HepG2 (cell line): ENCODE results near the gene ANKRD27. TPM values are rescaled to one million over a fixed set of nuclear protein-coding genes. Genes with fewer than 3 reads are reported as not detected.

Experiments
- AHR ChIP-seq: IDR thresholded peaks from 2 replicates; pipeline ENCODE4 v1.6.1; 2018; ENCODE audit warnings: missing genetic modification reagents, missing compliant biosample characterization
- ARNT ChIP-seq: fragments of 450-650 bp; IDR thresholded peaks from 2 replicates; pipeline ENCODE4 v1.6.1; 2017
- CBFB ChIP-seq: sonication (generic); formaldehyde crosslinking; IDR thresholded peaks from 2 replicates; pipeline ENCODE4 v1.4.0; 2020; ENCODE audit warnings: missing genetic modification reagents
- CBX5 ChIP-seq: sonication (generic); formaldehyde crosslinking; IDR thresholded peaks from 2 replicates; pipeline ENCODE4 v1.4.0; 2020; ENCODE audit warnings: missing genetic modification reagents, borderline replicate concordance
- CERS6 ChIP-seq: sonication (generic); formaldehyde crosslinking; IDR thresholded peaks from 2 replicates; pipeline ENCODE4 v1.5.0; 2020; ENCODE audit warnings: missing genetic modification reagents
- FIP1L1 ChIP-seq: fragments of 200-400 bp; formaldehyde crosslinking; IDR thresholded peaks from 2 replicates; pipeline ENCODE4 v1.6.1; 2018; ENCODE audit warnings: low read depth, mild to moderate bottlenecking, low read length, moderate library complexity, borderline replicate concordance; ENCODE audit not compliant: insufficient read depth
- HNRNPK ChIP-seq: fragments of 200-400 bp; formaldehyde crosslinking; IDR thresholded peaks from 2 replicates; pipeline ENCODE4 v1.6.1; 2018; ENCODE audit warnings: low read length, low read depth, moderate library complexity, mild to moderate bottlenecking; ENCODE audit not compliant: poor library complexity, severe bottlenecking
- HOXA3 ChIP-seq: sonication (generic); formaldehyde crosslinking; IDR thresholded peaks from 2 replicates; pipeline ENCODE4 v1.5.0; 2020; ENCODE audit warnings: missing genetic modification reagents
- MIER2 ChIP-seq: IDR thresholded peaks from 2 replicates; pipeline ENCODE4 v1.6.1; 2016; ENCODE audit warnings: missing biosample characterization, missing genetic modification reagents
- MZF1 ChIP-seq: sonication (generic); formaldehyde crosslinking; IDR thresholded peaks from 2 replicates; pipeline ENCODE4 v1.8.1; 2023; ENCODE audit warnings: mild to moderate bottlenecking, missing genetic modification reagents, borderline replicate concordance
- NFKB2 ChIP-seq: sonication (generic); formaldehyde crosslinking; IDR thresholded peaks from 2 replicates; pipeline ENCODE4 v1.4.0; 2020; ENCODE audit warnings: missing genetic modification reagents, borderline replicate concordance
- NR1H2 ChIP-seq: sonication (generic); formaldehyde crosslinking; IDR thresholded peaks from 2 replicates; pipeline ENCODE4 v1.8.1; 2022; ENCODE audit warnings: low read depth, missing genetic modification reagents, borderline replicate concordance
- SIN3B ChIP-seq: fragments of 150-350 bp; IDR thresholded peaks from 2 replicates; pipeline ENCODE4 v1.6.1; 2014; ENCODE audit warnings: low read length
- SMAD1 ChIP-seq: sonication (generic); formaldehyde crosslinking; IDR thresholded peaks from 2 replicates; pipeline ENCODE4 v1.4.0; 2020; ENCODE audit warnings: missing genetic modification reagents, low read depth, mild to moderate bottlenecking, borderline replicate concordance
- ZC3H13 ChIP-seq: sonication (generic); formaldehyde crosslinking; IDR thresholded peaks from 2 replicates; pipeline ENCODE4 v1.8.1; 2023; ENCODE audit warnings: mild to moderate bottlenecking, missing genetic modification reagents, moderate library complexity
- ZFP41 ChIP-seq: sonication (generic); formaldehyde crosslinking; IDR thresholded peaks from 2 replicates; pipeline ENCODE4 v1.4.0; 2020; ENCODE audit warnings: mild to moderate bottlenecking, missing genetic modification reagents, borderline replicate concordance
- ZNF136 ChIP-seq: sonication (generic); formaldehyde crosslinking; IDR thresholded peaks from 2 replicates; pipeline ENCODE4 v1.8.1; 2022; ENCODE audit warnings: low read depth, mild to moderate bottlenecking, moderate library complexity, missing genetic modification reagents
- ZNF512 ChIP-seq: sonication (generic); formaldehyde crosslinking; IDR thresholded peaks from 2 replicates; pipeline ENCODE4 v1.4.0; 2020; ENCODE audit warnings: mild to moderate bottlenecking, missing genetic modification reagents
- ZNF513 ChIP-seq: sonication (generic); formaldehyde crosslinking; conservative IDR thresholded peaks from 2 replicates; pipeline ENCODE4 v1.5.0; 2020; ENCODE audit warnings: missing genetic modification reagents
- ZNF569 ChIP-seq: sonication (generic); formaldehyde crosslinking; IDR thresholded peaks from 2 replicates; pipeline ENCODE4 v1.5.0; 2020; ENCODE audit warnings: mild to moderate bottlenecking, missing genetic modification reagents, moderate library complexity, borderline replicate concordance
- ZNF720 ChIP-seq: sonication (generic); formaldehyde crosslinking; IDR thresholded peaks from 2 replicates; pipeline ENCODE4 v1.4.0; 2020; ENCODE audit warnings: missing genetic modification reagents
- ZNF782 ChIP-seq: sonication (generic); formaldehyde crosslinking; IDR thresholded peaks from 2 replicates; pipeline ENCODE4 v1.4.0; 2020; ENCODE audit warnings: missing genetic modification reagents, mild to moderate bottlenecking, borderline replicate concordance
- polyA plus RNA-seq, 8 experiments: library from polyadenylated mRNA; depleted of rRNA in 3 of 8; stranded (reverse) in 7 of 8; unstranded in 1 of 8; fragments of >200 nt; fragmentation: Illumina TruSeq in 4 of 8; extraction: Trizol in 4 of 8; gene quantifications; 2 replicates each; pipeline versions ENCODE4 v1.2.1 to v1.2.3, GENCODE V29; 2011 to 2016; ENCODE audit warnings: low read depth in 4 of 8, missing spikeins in 1 of 8, mixed read lengths in 1 of 8; ENCODE audit not compliant: insufficient read depth in 1 of 8
- total RNA-seq, 5 experiments: library from RNA; depleted of rRNA; stranded (reverse); fragments of >200 nt; fragmentation: Illumina TruSeq; extraction: Trizol; gene quantifications; 2 replicates each; pipeline ENCODE4 v1.2.3, GENCODE V29; 2016; ENCODE audit warnings: low read depth in 1 of 5
- TF ChIP-seq, protein P1 (sequence below): sonication (generic); formaldehyde crosslinking; IDR thresholded peaks from 2 replicates; pipeline ENCODE4 v1.8.0; 2022; ENCODE audit warnings: mild to moderate bottlenecking, missing genetic modification reagents

ANKRD27 gene
- total and polyA plus RNA-seq, 2 of the 13 experiments (the other 11 are each of a cell fraction or from before 2014, with no cell fraction given), result 22.2 to 23.7 TPM

GRCh38 chr19:32674931-32675719 lies at the start of gene ANKRD27 (continued):
- TF ChIP-seq ZNF513 (CRISPR knock-in tag) (no peak), ZNF782 (no peak; the same call in 1 of the 2 replicates), NFKB2 (CRISPR knock-in tag) (peak; percentile 69; the same call in 1 of the 2 replicates), SIN3B (no peak), ZNF720 (CRISPR knock-in tag) (no peak), NR1H2 (CRISPR knock-in tag) (0 out of 2 replicates have a peak, but pooled peaks have one; percentile 15), MZF1 (CRISPR knock-in tag) (no peak), ZNF512 (CRISPR knock-in tag) (no peak), ZC3H13 (CRISPR knock-in tag) (no peak), SMAD1 (peak; percentile 3; the same call in 1 of the 2 replicates), ARNT (no peak), ZFP41 (CRISPR knock-in tag) (peak; percentile 42; the same call in 1 of the 2 replicates), ZNF569 (CRISPR knock-in tag) (no peak), AHR (CRISPR knock-in tag) (no peak), HOXA3 (CRISPR knock-in tag) (peak; percentile 44; the same call in 1 of the 2 replicates), MIER2 (no peak), HNRNPK (no peak), FIP1L1 (no peak), CERS6 (CRISPR knock-in tag) (no peak), CBX5 (CRISPR knock-in tag) (no peak), ZNF136 (no peak), CBFB (CRISPR knock-in tag) (no peak)
- TF ChIP-seq, protein P1, sequence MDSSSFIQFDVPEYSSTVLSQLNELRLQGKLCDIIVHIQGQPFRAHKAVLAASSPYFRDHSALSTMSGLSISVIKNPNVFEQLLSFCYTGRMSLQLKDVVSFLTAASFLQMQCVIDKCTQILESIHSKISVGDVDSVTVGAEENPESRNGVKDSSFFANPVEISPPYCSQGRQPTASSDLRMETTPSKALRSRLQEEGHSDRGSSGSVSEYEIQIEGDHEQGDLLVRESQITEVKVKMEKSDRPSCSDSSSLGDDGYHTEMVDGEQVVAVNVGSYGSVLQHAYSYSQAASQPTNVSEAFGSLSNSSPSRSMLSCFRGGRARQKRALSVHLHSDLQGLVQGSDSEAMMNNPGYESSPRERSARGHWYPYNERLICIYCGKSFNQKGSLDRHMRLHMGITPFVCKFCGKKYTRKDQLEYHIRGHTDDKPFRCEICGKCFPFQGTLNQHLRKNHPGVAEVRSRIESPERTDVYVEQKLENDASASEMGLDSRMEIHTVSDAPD (CRISPR knock-in tag), result no peak
